ENCODE results near the gene POU6F1. TPM values are rescaled to one million over a fixed set of nuclear protein-coding genes. Genes with fewer than 3 reads are reported as not detected.
A peak's percentile ranks its signal among the peaks of the same experiment; 100 is the strongest.

The POU6F1 gene
- total and polyA plus RNA-seq, 12 donors: 4.1 to 13.9 (median 7.8) TPM

GRCh38 chr12:51177897-51178296 is 40.0 kb downstream of the POU6F1 start:
- WGBS, 2 donors: 89 to 94% methylated on average over 2 of the region's 2 CpGs

GRCh38 chr12:51174501-51174900 is 43.4 kb downstream of the POU6F1 start:
- H3K4me3 ChIP-seq: no peak overlapping the region
- peak overlapping the region in 1 of 10 donors; percentile 27 for H3K27ac ChIP-seq
- no peaks in the 10 kb centered on the region for H3K27me3 ChIP-seq
- TF ChIP-seq CTCF (IDR thresholded peaks at IDR 0.05): no peak
- no peaks in the 10 kb centered on the region for H3K9me3 ChIP-seq
- H3K4me1 ChIP-seq: peaks cover 3 to 32% (median 24%) of the 10 kb centered on the region in 9 donors
- no peaks in the 10 kb centered on the region for H3K36me3 ChIP-seq
- WGBS, 2 donors: 88 to 89% methylated on average over 1 of the region's 1 CpG
- ATAC-seq: no peak
- intact Hi-C loops (cut with DNase I): loop anchor here in 3 of 10 donors (5.0 kb wide), 2 partner anchors 43 to 82 kb away; partner anchors contain the start of gene POU6F1 (in 2 of the 3)
- DNase-seq: no peak

More at GRCh38 chr12:51177897-51178296, 40.0 kb downstream of the POU6F1 start:
- intact Hi-C loops (cut with DNase I): no loop called here
- Histone ChIP-seq H3K9me3 (no peaks in the 10 kb centered on the region), H3K36me3 (no peaks in the 10 kb centered on the region), H3K27ac (no peak overlapping the region), H3K27me3 (no peaks in the 10 kb centered on the region), H3K4me3 (no peak overlapping the region), H3K4me1 (peaks cover 0 to 6% (median 0%) of the 10 kb centered on the region in 9 donors)
- ATAC-seq (no peak), DNase-seq (no peak)
- TF ChIP-seq CTCF (IDR thresholded peaks at IDR 0.05): no peak

GRCh38 chr12:51172515-51173431 is 45.1 kb downstream of the POU6F1 start, which contains the start of gene TFCP2:
Gene TFCP2, minus strand, starts transcription at chr12:51173135. Its CDS starts 713 bp downstream, at chr12:51172422.
- peaks cover 3 to 33% (median 25%) of the 10 kb centered on the region in 9 donors for H3K4me1 ChIP-seq
- TF ChIP-seq CTCF (IDR thresholded peaks at IDR 0.05): peak in 1 of 9 donors; percentile 4
- H3K36me3 ChIP-seq: peaks cover 0 to 3% (median 0%) of the 10 kb centered on the region in 9 donors
- intact Hi-C loops (cut with DNase I): loop anchor here in 4 of 10 donors (1.0 to 5.0 kb wide), 4 partner anchors 45 to 80 kb away; partner anchors contain the start of genes DAZAP2 (in 3 of the 4) and POU6F1 (in 2 of the 4)
- H3K27me3 ChIP-seq: no peaks in the 10 kb centered on the region
- H3K4me3 ChIP-seq: peak within 1 kb of the TSS; percentile 64 to 91 (median 76)
- ATAC-seq (peak; percentile 98 to 100 (median 99)), DNase-seq (peak; percentile 96 to 97)
- 1 to 3% methylated on average over 58 of the region's 58 CpGs for WGBS, 2 donors
- no peaks in the 10 kb centered on the region for H3K9me3 ChIP-seq
- peak within 1 kb of the TSS; percentile 89 to 99 (median 96) for H3K27ac ChIP-seq

GRCh38 chr12:51171884-51172514 is 45.9 kb downstream of the POU6F1 start:
- 4 to 5% methylated on average over 16 of the region's 16 CpGs for WGBS, 2 donors
- H3K36me3 ChIP-seq: peaks cover 0 to 3% (median 0%) of the 10 kb centered on the region in 9 donors
- peak in 6 of 8 donors; percentile 2 to 35 (median 18) for ATAC-seq
- peak overlapping the region; percentile 64 to 91 (median 76) for H3K4me3 ChIP-seq
- peak overlapping the region; percentile 89 to 99 (median 96) for H3K27ac ChIP-seq
- H3K9me3 ChIP-seq: no peaks in the 10 kb centered on the region
- TF ChIP-seq CTCF (IDR thresholded peaks at IDR 0.05): no peak
- H3K27me3 ChIP-seq: no peaks in the 10 kb centered on the region
- peaks cover 3 to 33% (median 27%) of the 10 kb centered on the region in 9 donors for H3K4me1 ChIP-seq
- DNase-seq: no peak
- intact Hi-C loops (cut with DNase I): loop anchor here in 4 of 10 donors (2.0 to 5.0 kb wide), 3 partner anchors 45 to 80 kb away; partner anchors contain the start of genes DAZAP2 (in 3 of the 4) and POU6F1 (in 2 of the 4)

All from heart right ventricle (tissue), 16 donors.